Endothelial cell (in vitro differentiated cells): ENCODE data around the gene ZNF217. TPM values are rescaled to one million over a fixed set of nuclear protein-coding genes. Genes with fewer than 3 reads are reported as not detected.
A peak's percentile ranks its signal among the peaks of the same experiment; 100 is the strongest.
"Not testable (repeated sequence)": the region's sequence is repeated elsewhere in the genome, so short reads cannot be mapped to it uniquely, and the experiment has no call there.

Source experiments
- DNase-seq: peaks from one replicate; pipeline ENCODE4 v3.0.0; 2021; ENCODE audit warnings: low spot score
- H3K27ac Mint-ChIP-seq: one replicate; pipeline ENCODE4 v1.8.0; 2021; ENCODE audit warnings: mixed read lengths, inconsistent platforms; ENCODE audit not compliant: unreplicated experiment
- H3K27me3 Mint-ChIP-seq: one replicate; pipeline ENCODE4 v1.8.0; 2021; ENCODE audit warnings: mild to moderate bottlenecking, moderate library complexity, mixed read lengths, inconsistent platforms; ENCODE audit not compliant: unreplicated experiment
- H3K36me3 Mint-ChIP-seq: one replicate; pipeline ENCODE4 v1.8.0; 2021; ENCODE audit warnings: mild to moderate bottlenecking, low read depth, mixed read lengths, inconsistent platforms; ENCODE audit not compliant: unreplicated experiment
- H3K4me1 Mint-ChIP-seq: one replicate; pipeline ENCODE4 v1.8.0; 2021; ENCODE audit warnings: mild to moderate bottlenecking, mixed read lengths, inconsistent platforms; ENCODE audit not compliant: unreplicated experiment
- H3K4me3 Mint-ChIP-seq: one replicate; pipeline ENCODE4 v1.8.0; 2021; ENCODE audit warnings: mild to moderate bottlenecking, mixed read lengths, inconsistent platforms; ENCODE audit not compliant: unreplicated experiment
- H3K9me3 Mint-ChIP-seq: one replicate; pipeline ENCODE4 v1.8.0; 2021; ENCODE audit warnings: mixed read lengths, inconsistent platforms; ENCODE audit not compliant: unreplicated experiment
- total RNA-seq: library from RNA; stranded (reverse); fragmentation: NEBNext Ultra II Directional; extraction: Animal tissue kit (Norgen Biotek cat#: 25700); gene quantifications from one replicate; pipeline ENCODE4 v1.2.1, GENCODE V29; 2021; ENCODE audit not compliant: unreplicated experiment
- TF ChIP-seq, protein P1 (sequence below): fragments of 200-600 bp; sonication (generic); IDR thresholded peaks from one replicate; pipeline ENCODE4 v1.5.0; 2021; ENCODE audit warnings: antibody characterized with exemption; ENCODE audit not compliant: unreplicated experiment

ZNF217 gene
- total RNA-seq, 1 donor from 2014 or later = 76.7 TPM

- Mint-ChIP-seq H3K27me3 (no peaks in the 10 kb centered on the region), H3K4me1 (peaks cover 57% of the 10 kb centered on the region), H3K9me3 (no peaks in the 10 kb centered on the region), H3K36me3 (peaks cover 11% of the 10 kb centered on the region), H3K4me3 (no peak overlapping the region), H3K27ac (peak overlapping the region; percentile 87)
- no peak for DNase-seq
- TF ChIP-seq, protein P1, sequence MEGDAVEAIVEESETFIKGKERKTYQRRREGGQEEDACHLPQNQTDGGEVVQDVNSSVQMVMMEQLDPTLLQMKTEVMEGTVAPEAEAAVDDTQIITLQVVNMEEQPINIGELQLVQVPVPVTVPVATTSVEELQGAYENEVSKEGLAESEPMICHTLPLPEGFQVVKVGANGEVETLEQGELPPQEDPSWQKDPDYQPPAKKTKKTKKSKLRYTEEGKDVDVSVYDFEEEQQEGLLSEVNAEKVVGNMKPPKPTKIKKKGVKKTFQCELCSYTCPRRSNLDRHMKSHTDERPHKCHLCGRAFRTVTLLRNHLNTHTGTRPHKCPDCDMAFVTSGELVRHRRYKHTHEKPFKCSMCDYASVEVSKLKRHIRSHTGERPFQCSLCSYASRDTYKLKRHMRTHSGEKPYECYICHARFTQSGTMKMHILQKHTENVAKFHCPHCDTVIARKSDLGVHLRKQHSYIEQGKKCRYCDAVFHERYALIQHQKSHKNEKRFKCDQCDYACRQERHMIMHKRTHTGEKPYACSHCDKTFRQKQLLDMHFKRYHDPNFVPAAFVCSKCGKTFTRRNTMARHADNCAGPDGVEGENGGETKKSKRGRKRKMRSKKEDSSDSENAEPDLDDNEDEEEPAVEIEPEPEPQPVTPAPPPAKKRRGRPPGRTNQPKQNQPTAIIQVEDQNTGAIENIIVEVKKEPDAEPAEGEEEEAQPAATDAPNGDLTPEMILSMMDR = no peak
These were observed 7.0 kb downstream of the ZNF217 start for GRCh38 chr20:53586640-53587039.

- not testable (repeated sequence) for H3K4me3 Mint-ChIP-seq
- Mint-ChIP-seq H3K27ac (peak overlapping the region; percentile 87), H3K36me3 (peaks cover 11% of the 10 kb centered on the region)
These were observed 7.7 kb downstream of the ZNF217 start for GRCh38 chr20:53585910-53586309.

GRCh38 chr20:53585004-53585569 is 8.6 kb downstream of the ZNF217 start:
- not testable (repeated sequence) for DNase-seq, H3K9me3 Mint-ChIP-seq, H3K27me3 Mint-ChIP-seq, H3K4me3 Mint-ChIP-seq
- Mint-ChIP-seq H3K4me1 (peaks cover 54% of the 10 kb centered on the region), H3K36me3 (peaks cover 18% of the 10 kb centered on the region), H3K27ac (peak overlapping the region; percentile 83)

More at GRCh38 chr20:53585910-53586309, 7.7 kb downstream of the ZNF217 start:
- H3K4me1 Mint-ChIP-seq = peaks cover 51% of the 10 kb centered on the region
- not testable (repeated sequence) for DNase-seq, H3K27me3 Mint-ChIP-seq, H3K9me3 Mint-ChIP-seq

GRCh38 chr20:53584550-53584913 is 9.1 kb downstream of the ZNF217 start:
- peaks cover 54% of the 10 kb centered on the region for H3K4me1 Mint-ChIP-seq
- peak overlapping the region; percentile 83 for H3K27ac Mint-ChIP-seq
- H3K4me3 Mint-ChIP-seq, H3K9me3 Mint-ChIP-seq, DNase-seq, H3K27me3 Mint-ChIP-seq: not testable (repeated sequence)
- H3K36me3 Mint-ChIP-seq = peaks cover 21% of the 10 kb centered on the region

DNA sequence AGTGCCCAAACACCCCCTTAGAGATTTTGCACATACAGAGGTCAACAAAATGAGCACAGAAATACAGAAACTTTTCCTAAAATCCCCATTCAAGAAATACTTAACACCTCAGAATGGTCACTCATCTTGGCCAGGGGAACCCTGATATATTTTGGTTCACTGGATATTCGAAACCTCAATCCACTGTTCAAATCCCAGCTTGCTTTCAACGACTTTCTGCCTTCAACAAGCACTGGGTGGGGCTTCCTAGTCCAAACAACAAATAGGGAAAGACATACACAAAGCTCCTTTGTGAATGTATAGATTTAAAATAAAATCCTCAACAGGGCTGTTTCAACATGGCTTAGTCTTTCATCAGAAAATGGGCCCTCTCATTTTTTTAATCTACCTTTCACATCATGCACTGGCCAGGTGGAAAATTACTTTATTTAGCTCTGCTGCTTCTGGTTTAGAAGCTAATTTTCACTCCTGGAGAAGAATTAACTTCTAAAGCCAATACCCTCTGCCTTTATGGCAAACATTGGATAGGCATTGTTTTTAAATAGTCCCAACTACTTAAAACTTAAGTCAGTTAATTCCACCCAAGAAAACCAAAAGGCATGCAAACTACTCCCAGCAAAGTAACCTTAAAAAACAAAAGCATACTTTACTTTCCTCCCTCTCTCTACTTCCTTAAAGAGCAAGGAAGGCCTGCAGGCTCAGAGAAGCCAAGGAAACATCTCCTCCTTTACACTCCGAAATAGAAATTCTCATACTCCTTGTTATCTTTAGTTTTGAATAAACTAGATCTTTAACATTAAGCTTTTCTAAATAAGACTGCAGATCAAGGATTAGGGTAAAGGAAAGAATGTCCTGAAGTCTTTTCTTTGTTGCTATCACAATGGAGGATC is 9.7 kb downstream of the ZNF217 start:
- H3K4me1 Mint-ChIP-seq = peaks cover 54% of the 10 kb centered on the region
- not testable (repeated sequence) for H3K4me3 Mint-ChIP-seq, H3K27me3 Mint-ChIP-seq, H3K9me3 Mint-ChIP-seq, DNase-seq
- H3K27ac Mint-ChIP-seq = peak overlapping the region; percentile 83
- H3K36me3 Mint-ChIP-seq = peaks cover 21% of the 10 kb centered on the region

DNA sequence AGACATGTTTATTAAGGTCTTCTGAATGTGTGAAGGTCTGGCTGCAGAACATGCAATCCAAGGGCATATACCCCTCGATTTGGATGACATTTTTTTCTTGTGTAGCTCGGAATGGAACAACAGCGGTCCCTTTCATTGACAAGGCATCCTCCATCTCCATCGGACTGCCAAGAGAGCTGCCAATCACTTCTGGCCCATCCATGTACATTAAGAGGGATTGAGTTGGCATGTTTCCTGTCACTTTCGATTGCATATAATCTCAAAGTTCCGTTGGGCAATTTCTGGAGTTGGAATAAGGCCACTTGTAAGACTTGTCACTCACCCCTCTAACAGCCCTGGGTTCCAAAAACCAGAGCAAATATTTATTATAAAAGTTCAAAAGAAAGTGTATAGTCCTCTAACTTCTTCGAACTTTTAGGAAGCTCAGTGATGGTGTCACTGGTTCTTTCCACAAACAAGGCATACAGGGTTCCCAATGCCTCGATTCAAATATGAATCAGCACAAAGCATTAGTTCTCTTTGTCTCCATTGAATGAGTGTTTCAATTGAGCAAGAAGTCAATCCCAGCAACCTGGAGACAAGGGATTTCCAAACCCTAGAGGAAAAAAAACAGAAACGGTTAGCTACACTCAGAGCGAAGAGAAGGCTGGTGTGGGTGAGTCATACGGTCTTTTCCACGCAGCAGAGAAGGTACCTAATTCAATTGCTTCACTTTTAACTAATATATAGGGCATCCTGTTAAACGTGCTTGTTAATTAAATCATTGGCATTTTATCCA is 10.9 kb downstream of the ZNF217 start:
- H3K4me1 Mint-ChIP-seq = peaks cover 54% of the 10 kb centered on the region
- H3K4me3 Mint-ChIP-seq = no peak overlapping the region
- H3K9me3 Mint-ChIP-seq = no peaks in the 10 kb centered on the region
- no peak for DNase-seq
- H3K36me3 Mint-ChIP-seq = peaks cover 21% of the 10 kb centered on the region
- H3K27me3 Mint-ChIP-seq = no peaks in the 10 kb centered on the region
- H3K27ac Mint-ChIP-seq = peak overlapping the region; percentile 83
- TF ChIP-seq, protein P1 = no peak
